Neural crest cell (in vitro differentiated cells): ENCODE measurements around the gene NANS. TPM values are rescaled to one million over a fixed set of nuclear protein-coding genes. Genes with fewer than 3 reads are reported as not detected.
"Not testable (repeated sequence)": the region's sequence is repeated elsewhere in the genome, so short reads cannot be mapped to it uniquely, and the experiment has no call there.

Experiments used
- DNase-seq: peaks from one replicate; pipeline ENCODE4 v3.0.0; 2021; ENCODE audit warnings: low read depth, mixed read lengths, low spot score
- H3K27ac Mint-ChIP-seq: one replicate; pipeline ENCODE4 v1.8.0; 2021; ENCODE audit warnings: mild to moderate bottlenecking, mixed read lengths; ENCODE audit not compliant: unreplicated experiment
- H3K27me3 Mint-ChIP-seq: 2 replicates; pipeline ENCODE4 v1.8.0; 2021; ENCODE audit warnings: low read depth, mild to moderate bottlenecking, mixed read lengths
- H3K36me3 Mint-ChIP-seq: 2 replicates; pipeline ENCODE4 v1.8.0; 2021; ENCODE audit warnings: low read depth, mild to moderate bottlenecking, mixed read lengths
- H3K4me1 Mint-ChIP-seq: 2 replicates; pipeline ENCODE4 v1.8.0; 2021; ENCODE audit warnings: mixed read lengths
- H3K4me3 Mint-ChIP-seq: one replicate; pipeline ENCODE4 v1.8.0; 2021; ENCODE audit warnings: mild to moderate bottlenecking, mixed read lengths
- H3K9me3 Mint-ChIP-seq: 2 replicates; pipeline ENCODE4 v1.8.0; 2021; ENCODE audit warnings: mixed read lengths
- CTCF ChIP-seq: fragments of 200-600 bp; sonication (generic); conservative IDR thresholded peaks from 2 replicates; pipeline ENCODE4 v1.5.0; 2021; ENCODE audit warnings: antibody characterized with exemption, mild to moderate bottlenecking
- total RNA-seq: library from RNA; stranded (reverse); gene quantifications from 2 replicates; pipeline ENCODE4 v1.2.1, GENCODE V29; 2021

The NANS gene
- total RNA-seq, 1 donor from 2014 or later: 39.6 TPM

GRCh38 chr9:98019098-98019497 is 37.4 kb upstream of the NANS start:
- Mint-ChIP-seq H3K27ac (no peak overlapping the region), H3K4me3 (no peak overlapping the region), H3K4me1 (peaks cover 8% of the 10 kb centered on the region), H3K9me3 (no peaks in the 10 kb centered on the region), H3K27me3 (peaks cover 79% of the 10 kb centered on the region), H3K36me3 (peaks cover 39% of the 10 kb centered on the region)
- no peak for DNase-seq
- TF ChIP-seq CTCF: no peak

- H3K36me3 Mint-ChIP-seq: peaks cover 35% of the 10 kb centered on the region
- H3K27me3 Mint-ChIP-seq: peaks cover 83% of the 10 kb centered on the region
- not testable (repeated sequence) for DNase-seq, H3K4me3 Mint-ChIP-seq, H3K4me1 Mint-ChIP-seq, H3K9me3 Mint-ChIP-seq, H3K27ac Mint-ChIP-seq
Measured at GRCh38 chr9:98019869-98020268, 36.7 kb upstream of the NANS start.

DNA sequence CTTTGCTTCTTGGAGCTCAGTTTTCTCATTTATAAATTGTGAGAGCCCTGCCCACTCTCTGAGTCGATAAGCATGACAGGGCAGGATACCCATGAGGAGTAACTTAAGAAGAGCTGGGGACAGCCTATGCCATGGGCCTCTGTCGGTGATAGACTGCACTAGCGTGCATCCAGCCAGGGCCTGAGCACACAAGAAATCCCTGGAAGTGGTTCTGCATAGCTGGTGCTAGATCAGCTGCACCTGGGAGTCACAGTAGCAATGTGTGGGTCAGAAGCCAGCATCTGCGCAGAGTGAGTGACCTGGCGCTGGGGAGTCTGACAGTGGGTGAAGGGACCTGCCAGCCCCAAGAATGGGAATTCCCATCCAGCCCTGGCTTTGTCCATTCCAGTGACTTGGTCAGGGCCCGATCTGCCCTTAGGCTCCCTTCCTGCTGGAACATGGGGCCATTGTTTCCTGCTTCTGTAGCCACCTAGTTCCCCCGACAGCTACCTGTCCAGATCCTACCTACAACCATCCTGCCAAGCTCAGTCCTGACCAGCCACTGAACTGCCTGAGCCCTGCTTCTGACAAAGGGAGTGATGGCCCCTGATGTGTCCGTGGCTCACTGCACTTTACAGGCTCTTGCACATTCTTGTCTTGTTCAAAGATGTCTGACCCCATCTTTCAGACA is 35.9 kb upstream of the NANS start:
- TF ChIP-seq CTCF: no peak
- H3K27ac Mint-ChIP-seq: no peak overlapping the region

GRCh38 chr9:98021306-98022040 is 35.1 kb upstream of the NANS start:
- no peak for TF ChIP-seq CTCF
- DNase-seq: no peak
- no peak overlapping the region for H3K4me3 Mint-ChIP-seq
- H3K36me3 Mint-ChIP-seq: peaks cover 27% of the 10 kb centered on the region
- no peak overlapping the region for H3K27ac Mint-ChIP-seq
- peaks cover 89% of the 10 kb centered on the region for H3K27me3 Mint-ChIP-seq
- no peaks in the 10 kb centered on the region for H3K9me3 Mint-ChIP-seq
- peaks cover 1% of the 10 kb centered on the region for H3K4me1 Mint-ChIP-seq

More for the DNA sequence above, 35.9 kb upstream of the NANS start:
- H3K4me1 Mint-ChIP-seq: peaks cover 8% of the 10 kb centered on the region
- peaks cover 87% of the 10 kb centered on the region for H3K27me3 Mint-ChIP-seq
- no peaks in the 10 kb centered on the region for H3K9me3 Mint-ChIP-seq
- H3K4me3 Mint-ChIP-seq: no peak overlapping the region
- DNase-seq: no peak
- H3K36me3 Mint-ChIP-seq: peaks cover 30% of the 10 kb centered on the region

- Mint-ChIP-seq H3K4me1 (no peaks in the 10 kb centered on the region), H3K4me3 (no peak overlapping the region), H3K9me3 (no peaks in the 10 kb centered on the region), H3K36me3 (peaks cover 23% of the 10 kb centered on the region), H3K27me3 (peaks cover 88% of the 10 kb centered on the region), H3K27ac (no peak overlapping the region)
- TF ChIP-seq CTCF: no peak
- DNase-seq: no peak
Measured at GRCh38 chr9:98022447-98022846, 34.1 kb upstream of the NANS start.

DNA sequence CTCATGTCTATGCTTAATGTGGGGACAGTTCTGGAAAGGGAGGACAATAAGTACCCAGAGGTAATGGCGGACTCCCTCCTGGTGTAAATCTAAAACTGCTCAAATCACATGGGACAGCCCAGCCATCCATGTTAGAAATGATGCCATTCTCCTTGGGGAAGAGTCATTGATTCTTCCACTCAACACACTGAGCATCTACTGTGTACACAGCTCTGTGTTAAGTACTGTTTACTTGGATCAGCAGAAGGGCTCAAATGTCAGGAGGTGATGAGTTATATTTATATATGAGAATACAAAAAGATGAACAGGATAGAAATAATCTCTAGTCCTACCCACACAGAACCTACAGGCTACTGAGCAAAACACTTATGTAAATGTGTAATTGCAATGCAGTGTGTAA is 31.8 kb upstream of the NANS start:
- Mint-ChIP-seq H3K27ac (no peak overlapping the region), H3K9me3 (no peaks in the 10 kb centered on the region), H3K36me3 (peaks cover 11% of the 10 kb centered on the region), H3K4me3 (no peak overlapping the region), H3K27me3 (peaks cover 80% of the 10 kb centered on the region), H3K4me1 (no peaks in the 10 kb centered on the region)
- DNase-seq: no peak
- no peak for TF ChIP-seq CTCF
